Lung (tissue), 12 donors: Measurements from ENCODE around the gene GHSR. TPM values are rescaled to one million over a fixed set of nuclear protein-coding genes. Genes with fewer than 3 reads are reported as not detected.

ENCODE experiments used
- ATAC-seq: fragments of 200-7000 bp; cut with Tn5 transposase; one replicate; pipeline ENCODE4 v1.9.1; 2020; ENCODE audit warnings: moderate number of reproducible peaks; ENCODE audit not compliant: insufficient read depth, low FRiP score
- DNase-seq, 3 donors: peaks; one replicate each; pipeline ENCODE4 v3.0.0-alpha.2; 2013 to 2017
- H3K27ac ChIP-seq, 2 donors: one replicate each; pipeline ENCODE4 v1.5.1; 2013; ENCODE audit warnings: mild to moderate bottlenecking in 2 of 2, moderate library complexity in 2 of 2, control low read depth in 1 of 2, inconsistent platforms in 1 of 2, low read depth in 1 of 2, low read length in 1 of 2
- H3K27me3 ChIP-seq, 3 donors: one replicate each; pipeline ENCODE4 v1.5.1; 2013; ENCODE audit warnings: low read length in 2 of 3; ENCODE audit not compliant: control insufficient read depth in 3 of 3, insufficient read depth in 3 of 3
- H3K36me3 ChIP-seq, 4 donors: one replicate each; pipeline ENCODE4 v1.5.1; 2013; ENCODE audit warnings: low read length in 4 of 4, mild to moderate bottlenecking in 1 of 4, moderate library complexity in 1 of 4; ENCODE audit not compliant: control insufficient read depth in 4 of 4, insufficient read depth in 4 of 4
- H3K4me1 ChIP-seq, 5 donors: one replicate each; pipeline ENCODE4 v1.5.1; 2013; ENCODE audit warnings: low read length in 5 of 5, mild to moderate bottlenecking in 2 of 5, moderate library complexity in 1 of 5; ENCODE audit not compliant: control insufficient read depth in 5 of 5, insufficient read depth in 5 of 5
- H3K4me3 ChIP-seq: one replicate; pipeline ENCODE4 v1.5.1; 2013; ENCODE audit warnings: mild to moderate bottlenecking, control low read depth, moderate library complexity
- H3K9ac ChIP-seq, 2 donors: one replicate each; pipeline ENCODE4 v1.5.1; 2013; ENCODE audit warnings: low read length in 2 of 2, control low read depth in 1 of 2; ENCODE audit not compliant: insufficient read depth in 1 of 2
- H3K9me3 ChIP-seq, 4 donors: one replicate each; pipeline ENCODE4 v1.5.1; 2013; ENCODE audit warnings: low read length in 3 of 4, mild to moderate bottlenecking in 1 of 4, moderate library complexity in 1 of 4; ENCODE audit not compliant: control insufficient read depth in 4 of 4, insufficient read depth in 3 of 4
- WGBS, 2 donors: extraction: QIAGEN DNeasy Blood & Tissue Kit; methylation state at CpG; one replicate each; pipeline ENCODE4 v1.1.7; 2013; 5-methylcytosine and 5-hydroxymethylcytosine counted together
- polyA plus RNA-seq, 2 donors: library from polyadenylated mRNA; stranded (reverse); fragments of 200-250 nt; gene quantifications; one replicate each; pipeline ENCODE4 v1.2.1, GENCODE V29; 2013
- total RNA-seq, 2 donors: library from RNA; depleted of rRNA in 1 of 2; stranded (reverse); fragments of >200 nt in 1 of 2; gene quantifications; one replicate each; pipeline ENCODE4 v1.2.1, GENCODE V29; 2014 to 2021
- TF ChIP-seq, protein P1 (sequence below): IDR thresholded peaks from 2 replicates; pipeline ENCODE4 v1.5.1; 2012; ENCODE audit warnings: mild to moderate bottlenecking; ENCODE audit errors: control extremely low read depth, extremely low read depth
- donor health status: control.
- donor health status: control.
- donor health status: Bipolar disorder and iron deficiency.
- donor health status: healthy.
- donor health status: DM: yes; HTN: yes; CAD: no.

Gene GHSR
- total and polyA plus RNA-seq, 4 donors = 0.07 TPM; not detected in 3

DNA sequence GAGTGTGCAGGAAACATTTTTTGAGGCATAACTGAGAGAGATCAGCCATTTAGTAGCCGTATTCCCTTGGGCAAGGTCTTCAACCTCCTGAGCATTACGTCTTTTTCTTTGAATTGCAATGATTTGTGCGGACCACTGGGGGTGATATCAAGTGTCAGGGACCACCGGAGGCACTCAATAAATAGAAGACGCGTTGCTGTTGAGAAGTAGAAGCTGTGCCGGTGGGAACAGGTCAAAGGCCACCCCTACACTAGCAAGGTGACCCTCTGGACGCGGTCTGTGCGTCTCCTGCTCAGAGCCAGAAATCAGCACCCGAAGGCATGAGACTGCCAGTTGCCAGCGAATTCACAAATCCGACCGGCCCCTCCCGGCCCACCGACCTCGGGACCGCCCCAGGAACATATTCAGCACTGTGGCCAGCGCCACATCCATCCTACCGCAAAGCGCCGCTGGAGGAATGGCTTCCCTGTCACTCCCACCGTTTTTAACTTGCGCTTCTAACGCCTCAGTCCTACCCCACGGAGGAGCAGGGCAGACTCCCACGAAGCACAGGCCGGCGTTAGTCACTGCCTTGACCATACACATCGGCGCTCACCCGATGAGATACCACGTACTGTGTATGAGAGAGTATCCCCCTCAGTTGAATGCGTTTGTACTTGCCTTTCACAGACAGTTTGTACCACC, 1.4 kb upstream of the GHSR start:
- Histone ChIP-seq H3K27me3 (peaks cover 0 to 84% (median 74%) of the 10 kb centered on the region in 3 donors), H3K9ac (no peak overlapping the region), H3K36me3 (no peaks in the 10 kb centered on the region), H3K4me1 (peaks cover 0 to 16% (median 0%) of the 10 kb centered on the region in 5 donors), H3K9me3 (peaks cover 0 to 19% (median 0%) of the 10 kb centered on the region in 4 donors), H3K4me3 (no peak overlapping the region), H3K27ac (no peak overlapping the region)
- 8 to 9% methylated on average over 34 of the region's 34 CpGs for WGBS, 2 donors
- DNase-seq = peak; percentile 59 to 70 (median 61)
- ATAC-seq = no peak
- TF ChIP-seq, protein P1, sequence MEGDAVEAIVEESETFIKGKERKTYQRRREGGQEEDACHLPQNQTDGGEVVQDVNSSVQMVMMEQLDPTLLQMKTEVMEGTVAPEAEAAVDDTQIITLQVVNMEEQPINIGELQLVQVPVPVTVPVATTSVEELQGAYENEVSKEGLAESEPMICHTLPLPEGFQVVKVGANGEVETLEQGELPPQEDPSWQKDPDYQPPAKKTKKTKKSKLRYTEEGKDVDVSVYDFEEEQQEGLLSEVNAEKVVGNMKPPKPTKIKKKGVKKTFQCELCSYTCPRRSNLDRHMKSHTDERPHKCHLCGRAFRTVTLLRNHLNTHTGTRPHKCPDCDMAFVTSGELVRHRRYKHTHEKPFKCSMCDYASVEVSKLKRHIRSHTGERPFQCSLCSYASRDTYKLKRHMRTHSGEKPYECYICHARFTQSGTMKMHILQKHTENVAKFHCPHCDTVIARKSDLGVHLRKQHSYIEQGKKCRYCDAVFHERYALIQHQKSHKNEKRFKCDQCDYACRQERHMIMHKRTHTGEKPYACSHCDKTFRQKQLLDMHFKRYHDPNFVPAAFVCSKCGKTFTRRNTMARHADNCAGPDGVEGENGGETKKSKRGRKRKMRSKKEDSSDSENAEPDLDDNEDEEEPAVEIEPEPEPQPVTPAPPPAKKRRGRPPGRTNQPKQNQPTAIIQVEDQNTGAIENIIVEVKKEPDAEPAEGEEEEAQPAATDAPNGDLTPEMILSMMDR = no peak

DNA sequence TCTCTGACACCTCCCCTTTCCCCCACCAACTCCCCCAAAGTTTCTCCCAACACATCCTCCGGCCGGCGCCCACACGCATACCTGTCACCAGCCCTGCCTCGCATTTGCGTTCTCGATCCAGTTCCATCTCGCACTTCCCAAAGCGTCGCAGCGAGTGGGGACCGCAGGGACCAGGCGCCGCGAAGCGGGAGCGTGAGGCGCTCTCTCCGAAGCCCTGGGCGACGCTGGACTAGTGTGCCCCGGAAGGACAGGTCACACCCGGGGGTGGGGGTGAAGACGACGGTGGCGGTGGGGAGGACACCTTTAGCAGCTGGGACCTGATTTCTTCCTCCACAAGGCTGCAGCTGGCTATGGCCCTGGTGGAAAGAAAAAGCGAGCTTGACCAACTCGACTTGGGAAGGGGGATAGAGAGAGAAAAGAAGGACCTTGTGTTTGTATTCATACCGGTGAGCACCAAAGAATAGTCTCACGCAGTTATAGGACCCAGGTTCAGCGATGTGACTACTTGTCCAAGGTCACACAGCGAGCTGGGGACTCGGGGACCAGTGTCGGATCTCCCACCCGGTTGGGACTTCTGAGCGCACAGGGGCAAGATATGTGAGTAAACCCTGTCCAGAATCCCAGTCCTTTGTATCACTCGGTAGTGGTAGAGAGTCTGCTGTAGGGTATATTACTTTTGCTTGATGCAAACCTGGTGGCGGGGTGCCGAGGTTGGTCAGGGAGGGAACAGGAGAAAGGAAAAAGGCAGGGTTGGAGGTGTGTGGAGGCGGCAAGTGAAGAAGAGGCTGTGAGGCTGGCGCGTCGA, 607 bp upstream of the GHSR start:
- 7 to 10% methylated on average over 43 of the region's 43 CpGs for WGBS, 2 donors
- Histone ChIP-seq H3K9me3 (peaks cover 0 to 19% (median 0%) of the 10 kb centered on the region in 4 donors), H3K36me3 (no peaks in the 10 kb centered on the region), H3K4me3 (no peak overlapping the region), H3K9ac (no peak overlapping the region), H3K4me1 (peaks cover 0 to 16% (median 0%) of the 10 kb centered on the region in 5 donors), H3K27ac (no peak overlapping the region), H3K27me3 (peaks cover 0 to 83% (median 77%) of the 10 kb centered on the region in 3 donors)
- ATAC-seq = no peak
- TF ChIP-seq, protein P1 = no peak
- no peak for DNase-seq

DNA sequence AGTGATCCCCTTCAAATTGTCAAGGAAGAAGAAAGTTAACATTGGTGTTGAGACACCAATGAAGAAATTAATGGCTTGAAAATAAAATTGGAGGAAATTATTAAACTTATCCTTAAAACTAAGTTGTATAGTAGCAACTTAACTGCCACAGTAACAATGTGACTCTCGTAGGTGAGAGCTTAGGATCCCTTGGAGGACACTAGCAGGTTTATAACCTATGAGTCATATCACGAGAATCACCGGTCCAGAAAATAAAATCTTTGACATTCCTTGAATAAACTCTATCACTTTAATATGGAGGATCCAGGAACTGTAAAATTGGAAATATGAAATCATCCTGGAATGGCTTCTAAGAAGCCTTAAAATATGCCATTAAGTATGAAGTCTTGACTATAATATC, 2.1 kb downstream of the GHSR start:
- H3K27ac ChIP-seq = no peak overlapping the region
- DNase-seq (no peak), ATAC-seq (no peak)
- H3K36me3 ChIP-seq = no peaks in the 10 kb centered on the region
- 88 to 95% methylated on average over 3 of the region's 3 CpGs for whole genome bisulfite sequencing, 2 donors
- H3K27me3 ChIP-seq = peaks cover 0 to 73% (median 68%) of the 10 kb centered on the region in 3 donors
- H3K9me3 ChIP-seq = peaks cover 0 to 19% (median 0%) of the 10 kb centered on the region in 4 donors
- TF ChIP-seq, protein P1 = no peak
- H3K4me3 ChIP-seq = no peak overlapping the region
- no peak overlapping the region for H3K9ac ChIP-seq
- H3K4me1 ChIP-seq = peaks cover 0 to 16% (median 3%) of the 10 kb centered on the region in 5 donors
